Aorta (tissue), 5 donors: ENCODE data around the gene VPS35L. TPM values are rescaled to one million over a fixed set of nuclear protein-coding genes. Genes with fewer than 3 reads are reported as not detected.
"Not testable (repeated sequence)": the region's sequence is repeated elsewhere in the genome, so short reads cannot be mapped to it uniquely, and the experiment has no call there.

ENCODE experiments used
- ATAC-seq: fragments of 200-7000 bp; cut with Tn5 transposase; one replicate; pipeline ENCODE4 v1.9.1; 2022; ENCODE audit warnings: moderate library complexity; ENCODE audit not compliant: low FRiP score
- DNase-seq, 2 donors: peaks; one replicate each; pipeline ENCODE4 v3.0.0-alpha.2; 2020
- H3K27ac ChIP-seq, 2 donors: one replicate each; pipeline ENCODE4 v1.5.1; 2013; ENCODE audit warnings: low read length in 2 of 2, mild to moderate bottlenecking in 2 of 2, moderate library complexity in 2 of 2, control low read depth in 1 of 2, inconsistent platforms in 1 of 2, low read depth in 1 of 2
- H3K27me3 ChIP-seq, 2 donors: one replicate each; pipeline ENCODE4 v1.6.1; 2013; ENCODE audit warnings: control low read depth in 1 of 2, low read length in 1 of 2, mild to moderate bottlenecking in 1 of 2, moderate library complexity in 1 of 2; ENCODE audit not compliant: insufficient read depth in 2 of 2, control insufficient read depth in 1 of 2
- H3K36me3 ChIP-seq, 2 donors: one replicate each; pipeline ENCODE4 v1.6.1; 2013; ENCODE audit warnings: control low read depth in 1 of 2, low read length in 1 of 2, mild to moderate bottlenecking in 1 of 2; ENCODE audit not compliant: insufficient read depth in 2 of 2, control insufficient read depth in 1 of 2
- H3K4me1 ChIP-seq, 2 donors: one replicate each; pipeline ENCODE4 v1.6.1; 2013; ENCODE audit warnings: low read length in 2 of 2, control low read depth in 1 of 2, mild to moderate bottlenecking in 1 of 2, moderate library complexity in 1 of 2; ENCODE audit not compliant: insufficient read depth in 2 of 2, control insufficient read depth in 1 of 2
- H3K4me3 ChIP-seq, 2 donors: one replicate each; pipeline ENCODE4 v1.5.1; 2013; ENCODE audit warnings: low read length in 2 of 2, control low read depth in 1 of 2, mild to moderate bottlenecking in 1 of 2
- H3K9me3 ChIP-seq: one replicate; pipeline ENCODE4 v1.6.1; 2013; ENCODE audit warnings: mild to moderate bottlenecking, low read length; ENCODE audit not compliant: control insufficient read depth
- WGBS, 2 donors: extraction: QIAGEN DNeasy Blood & Tissue Kit; methylation state at CpG; one replicate each; pipeline ENCODE4 v1.1.7; 2013; 5-methylcytosine and 5-hydroxymethylcytosine counted together
- intact Hi-C, 2 donors: fragments of 100-400 bp; cut with DNase I; formaldehyde crosslinking; loops; one replicate each; pipeline versions ENCODE4 v1.14.2 to v1.15.0; 2022
- polyA plus RNA-seq, 2 donors: library from polyadenylated mRNA; stranded (reverse); fragments of 200-250 nt; gene quantifications; one replicate each; pipeline ENCODE4 v1.2.3, GENCODE V29; 2013
- total RNA-seq, 2 donors: library from RNA; stranded (reverse); fragmentation: NEBNext Ultra II Directional; extraction: Animal tissue kit (Norgen Biotek cat#: 25700); gene quantifications; one replicate each; pipeline ENCODE4 v1.2.1, GENCODE V29; 2021
- donor health status: healthy with polysubstance abuse.
- donor health status: Bipolar disorder and iron deficiency.
- donor health status: DM: no; HTN: no; CAD: no.
- donor health status: DM: no; HTN: no; CAD: no.
- donor health status: DM: yes; HTN: yes; CAD: no.

Gene VPS35L
- total and polyA plus RNA-seq, 4 donors: 31.4 to 66.8 (median 40.8) TPM

- H3K4me1 ChIP-seq, H3K27ac ChIP-seq, H3K27me3 ChIP-seq, H3K9me3 ChIP-seq, H3K36me3 ChIP-seq, H3K4me3 ChIP-seq, DNase-seq, ATAC-seq: not testable (repeated sequence)
- intact Hi-C loops: loop anchor here (5.0 to 10.0 kb wide), 2 partner anchors 162 to 171 kb away; partner anchors contain the start of gene VPS35L (in 1 of the 2)
- WGBS, 2 donors: 26 to 30% methylated on average over 11 of the region's 11 CpGs
Observed at GRCh38 chr16:19716728-19717127, 161.2 kb downstream of the VPS35L start.

DNA sequence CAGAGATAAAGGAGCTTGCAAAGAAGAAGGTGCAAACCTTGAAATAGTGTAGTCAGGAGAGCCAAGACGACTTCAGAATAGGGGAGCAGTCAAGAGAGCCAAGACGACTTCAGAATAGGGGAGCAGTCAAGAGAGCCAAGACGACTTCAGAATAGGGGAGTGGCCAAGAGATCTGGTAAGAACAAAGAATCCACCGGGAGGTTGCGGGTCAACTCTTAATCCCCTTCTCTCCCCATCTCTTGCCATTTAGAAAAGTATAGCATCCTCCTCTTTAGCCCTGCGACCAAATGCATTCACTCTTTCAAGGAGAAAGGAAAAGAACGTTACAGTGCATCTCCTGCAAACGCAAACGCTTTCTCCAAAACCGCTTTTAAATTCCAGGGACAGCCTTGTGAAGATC, 161.8 kb downstream of the VPS35L start:
- intact Hi-C loops: loop anchor here (5.0 to 10.0 kb wide), 2 partner anchors 163 to 170 kb away; partner anchors contain the start of gene VPS35L (in 1 of the 2)
- 0 to 1% methylated on average over 10 of the region's 10 CpGs for WGBS, 2 donors
- DNase-seq (no peak), ATAC-seq (no peak)
- Histone ChIP-seq H3K9me3 (no peaks in the 10 kb centered on the region), H3K27me3 (no peaks in the 10 kb centered on the region), H3K27ac (peak overlapping the region in 1 of 2 donors; percentile 41), H3K4me1 (no peaks in the 10 kb centered on the region), H3K4me3 (peak overlapping the region; percentile 65 to 91), H3K36me3 (no peaks in the 10 kb centered on the region)

- peak; percentile 94 to 97 for DNase-seq
- ATAC-seq: peak; percentile 96
- Histone ChIP-seq H3K4me3 (peak within 1 kb of the TSS; percentile 71 to 91), H3K4me1 (no peaks in the 10 kb centered on the region), H3K27me3 (no peaks in the 10 kb centered on the region), H3K36me3 (no peaks in the 10 kb centered on the region), H3K9me3 (no peaks in the 10 kb centered on the region), H3K27ac (peak within 1 kb of the TSS; percentile 3 to 41)
- intact Hi-C loops: loop anchor here (1.0 to 10.0 kb wide), 3 partner anchors 163 to 169 kb away; partner anchors contain the start of genes GPRC5B (in 1 of the 2) and VPS35L (in 1 of the 2)
- 0% methylated on average over 88 of the region's 88 CpGs for WGBS, 2 donors
Observed at GRCh38 chr16:19717741-19718623, 162.5 kb downstream of the VPS35L start, which contains the start of the genes IQCK and KNOP1. Gene IQCK, plus strand, starts transcription at chr16:19718271. Its CDS starts 36 bp downstream, at chr16:19718307. Gene KNOP1, minus strand, starts transcription at chr16:19718227. Its CDS starts 3,192 bp downstream, at chr16:19715035.

GRCh38 chr16:19718624-19718965, 163.1 kb downstream of the VPS35L start:
- WGBS, 2 donors: 0 to 1% methylated on average over 21 of the region's 21 CpGs
- DNase-seq: no peak
- Histone ChIP-seq H3K27ac (no peak overlapping the region), H3K9me3 (no peaks in the 10 kb centered on the region), H3K27me3 (no peaks in the 10 kb centered on the region), H3K4me1 (no peaks in the 10 kb centered on the region), H3K4me3 (peak overlapping the region; percentile 71 to 91), H3K36me3 (no peaks in the 10 kb centered on the region)
- ATAC-seq: no peak
- intact Hi-C loops: loop anchor here (1.0 to 10.0 kb wide), 3 partner anchors 164 to 169 kb away; partner anchors contain the start of genes GPRC5B (in 1 of the 2) and VPS35L (in 1 of the 2)

DNA sequence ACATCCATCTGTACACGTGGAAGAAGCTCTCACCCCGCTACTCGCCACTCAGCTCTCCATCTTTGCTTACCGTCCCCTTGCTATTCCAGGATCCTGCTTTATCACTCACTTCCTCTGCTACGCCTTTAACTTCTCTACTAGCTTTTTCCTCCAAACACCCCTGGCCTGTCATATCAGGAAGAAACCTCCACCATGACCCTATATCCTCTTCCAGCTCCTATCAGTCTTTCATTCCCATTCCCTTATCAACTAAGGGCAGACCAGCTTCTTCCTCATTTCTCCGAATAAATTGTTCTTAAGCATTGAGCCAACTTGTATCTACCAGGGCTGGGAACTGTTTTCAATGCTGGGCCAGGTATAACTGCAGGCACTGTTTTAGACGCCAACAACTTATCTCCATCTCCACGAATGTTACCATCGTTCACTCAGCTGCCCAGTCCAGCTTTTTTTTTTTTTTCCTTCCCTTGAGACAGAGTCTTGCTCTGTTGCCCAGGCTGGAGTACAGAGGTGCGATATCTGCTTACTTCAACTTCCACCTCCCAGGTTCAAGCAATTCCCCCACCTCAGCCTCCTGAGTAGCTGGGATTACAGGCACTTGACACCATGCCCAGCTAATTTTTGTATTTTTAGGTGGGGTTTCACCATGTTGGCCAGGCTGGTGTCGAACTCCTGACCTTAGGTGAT, 166.9 kb downstream of the VPS35L start:
- Histone ChIP-seq H3K4me1 (no peaks in the 10 kb centered on the region), H3K27ac (no peak overlapping the region), H3K4me3 (no peak overlapping the region), H3K9me3 (no peaks in the 10 kb centered on the region), H3K36me3 (no peaks in the 10 kb centered on the region), H3K27me3 (no peaks in the 10 kb centered on the region)
- intact Hi-C loops: no loop called here
- DNase-seq: no peak
- WGBS, 2 donors: 78 to 79% methylated on average over 11 of the region's 11 CpGs
- ATAC-seq: no peak

- H3K4me3 ChIP-seq: no peak overlapping the region
Observed at GRCh38 chr16:19722981-19723380, 167.5 kb downstream of the VPS35L start.

DNA sequence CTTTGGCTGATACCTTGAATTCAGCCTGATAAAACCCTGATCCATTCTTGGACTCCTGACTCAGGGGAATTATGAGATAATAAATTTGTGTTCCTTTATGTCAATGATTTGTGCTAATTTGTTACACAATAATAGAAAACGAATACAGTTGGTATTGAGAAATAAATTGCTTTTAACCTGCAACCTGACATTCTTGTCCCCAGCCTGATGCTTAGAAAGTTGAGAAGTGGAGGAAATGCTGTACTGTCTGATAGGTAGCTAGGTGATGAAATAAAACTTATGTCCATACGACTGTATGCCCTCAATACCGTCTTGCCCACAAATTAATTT, 173.1 kb downstream of the VPS35L start:
- no peak for DNase-seq
- no peak overlapping the region for H3K27ac ChIP-seq
- ATAC-seq: no peak
- H3K9me3 ChIP-seq: no peaks in the 10 kb centered on the region
- WGBS, 2 donors: 86 to 91% methylated on average over 3 of the region's 3 CpGs
- H3K4me1 ChIP-seq: no peaks in the 10 kb centered on the region
- H3K27me3 ChIP-seq: no peaks in the 10 kb centered on the region
- H3K36me3 ChIP-seq: no peaks in the 10 kb centered on the region
- no peak overlapping the region for H3K4me3 ChIP-seq
- intact Hi-C loops: no loop called here

More at GRCh38 chr16:19722981-19723380, 167.5 kb downstream of the VPS35L start:
- Histone ChIP-seq H3K27ac (no peak overlapping the region), H3K9me3 (no peaks in the 10 kb centered on the region), H3K4me1 (no peaks in the 10 kb centered on the region), H3K36me3 (no peaks in the 10 kb centered on the region), H3K27me3 (no peaks in the 10 kb centered on the region)
- ATAC-seq: no peak
- DNase-seq: no peak
- intact Hi-C loops: no loop called here
- WGBS, 2 donors: 81 to 82% methylated on average over 7 of the region's 7 CpGs

DNA sequence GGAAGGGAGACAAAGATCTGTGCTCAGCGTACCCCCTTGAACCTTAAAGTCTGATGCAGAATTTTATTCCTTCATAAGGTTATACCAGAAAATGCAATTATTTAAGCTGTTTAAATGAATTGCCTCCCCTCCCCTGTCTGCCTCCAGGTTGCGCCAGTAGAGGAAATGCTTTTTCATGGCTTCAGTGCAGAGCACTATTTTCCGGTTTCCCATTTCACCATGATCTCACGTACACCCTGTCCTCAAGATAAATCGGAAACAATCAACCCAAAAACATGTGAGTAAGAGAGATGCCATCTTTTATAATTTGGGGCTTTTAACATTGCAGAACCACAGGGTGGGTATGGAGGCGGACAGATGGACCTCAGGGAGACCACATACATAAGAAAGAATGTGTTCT, 178.0 kb downstream of the VPS35L start:
- no peak for DNase-seq
- no peaks in the 10 kb centered on the region for H3K4me1 ChIP-seq
- H3K27ac ChIP-seq: no peak overlapping the region
- no peak overlapping the region for H3K4me3 ChIP-seq
- no peaks in the 10 kb centered on the region for H3K27me3 ChIP-seq
- H3K9me3 ChIP-seq: no peaks in the 10 kb centered on the region
- intact Hi-C loops: no loop called here
- no peaks in the 10 kb centered on the region for H3K36me3 ChIP-seq
- no peak for ATAC-seq
- 96 to 97% methylated on average over 6 of the region's 6 CpGs for WGBS, 2 donors
